GM21737 (cell line): ENCODE measurements around the gene ATRIP.

Experiments
- ATAC-seq: cut with Tn5 transposase; IDR thresholded peaks from one replicate; pipeline ENCODE4 v1.9.1; 2021; ENCODE audit warnings: mild to moderate bottlenecking, moderate library complexity; ENCODE audit not compliant: unreplicated experiment

Gene ATRIP

DNA sequence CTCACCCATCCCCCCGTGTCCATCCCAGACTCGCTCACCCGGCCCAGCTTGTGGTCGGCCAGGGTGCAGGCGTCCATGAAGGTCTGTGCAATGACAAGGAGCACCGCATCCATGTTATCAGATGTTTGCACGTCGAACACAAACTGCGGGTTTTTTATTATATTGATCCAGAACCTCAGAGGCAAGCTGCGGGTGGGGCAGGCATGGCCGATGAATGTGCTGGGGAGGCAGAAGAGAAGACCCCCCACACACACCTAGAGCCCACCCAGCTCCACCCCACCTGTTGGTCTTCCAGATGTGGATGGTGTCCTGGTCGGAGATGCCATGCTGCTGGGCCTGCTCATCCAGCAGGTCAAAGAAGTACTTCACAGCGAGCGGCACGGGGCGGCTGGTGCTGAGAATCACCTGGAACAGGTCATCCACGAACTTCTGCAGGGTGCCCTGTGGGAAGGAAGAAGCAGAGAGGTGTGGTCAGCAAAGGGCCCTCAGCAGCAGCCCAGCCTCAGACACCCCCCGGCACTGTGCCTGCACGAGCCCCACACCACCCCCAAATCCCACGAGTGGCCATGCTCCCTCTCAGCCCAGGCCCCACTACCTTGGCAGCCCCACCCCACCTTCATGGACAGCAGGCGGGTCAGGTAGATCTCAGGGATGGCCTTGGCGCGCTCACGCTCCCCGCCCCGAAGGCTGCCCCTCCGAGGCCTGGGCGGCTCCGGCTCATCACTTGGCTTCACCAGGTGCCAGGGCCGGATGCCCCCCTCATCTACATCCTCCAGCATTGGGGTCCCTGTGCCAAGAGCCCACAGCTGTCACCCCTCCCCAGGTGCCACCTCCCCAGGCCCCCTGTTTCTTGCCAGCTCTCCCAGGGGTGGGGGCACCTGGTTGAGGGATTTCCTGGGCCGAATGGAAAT, 37.0 kb upstream of the ATRIP start:
- no peak for ATAC-seq

GRCh38 chr3:48410205-48411040, 36.1 kb upstream of the ATRIP start:
- ATAC-seq = no peak

DNA sequence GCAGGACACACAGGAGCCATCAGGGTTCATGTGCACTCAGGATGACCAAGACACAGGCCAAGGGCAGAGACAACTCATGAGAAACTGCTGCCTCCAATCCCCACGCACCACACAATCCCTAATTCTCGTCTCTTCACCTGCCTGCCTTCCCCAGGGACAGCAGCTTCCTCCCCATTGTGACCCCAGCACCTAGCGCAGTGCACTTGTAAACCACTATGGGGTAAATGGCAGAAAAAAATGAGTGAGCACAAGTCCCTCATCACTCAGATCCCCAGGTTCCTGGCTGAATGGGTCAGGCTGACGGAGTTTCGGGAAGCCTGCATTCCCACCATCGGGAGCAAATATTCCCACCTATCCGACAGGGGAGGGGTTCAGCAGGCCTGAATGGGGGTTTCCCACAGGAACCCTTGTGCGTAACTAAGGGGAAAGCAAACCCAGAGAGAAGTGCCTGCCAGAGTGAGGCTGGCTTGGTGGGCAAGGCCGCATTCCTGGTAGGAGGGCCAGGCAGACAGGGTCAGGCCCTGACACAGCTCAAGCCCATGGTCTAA, 35.4 kb upstream of the ATRIP start:
- ATAC-seq = no peak

DNA sequence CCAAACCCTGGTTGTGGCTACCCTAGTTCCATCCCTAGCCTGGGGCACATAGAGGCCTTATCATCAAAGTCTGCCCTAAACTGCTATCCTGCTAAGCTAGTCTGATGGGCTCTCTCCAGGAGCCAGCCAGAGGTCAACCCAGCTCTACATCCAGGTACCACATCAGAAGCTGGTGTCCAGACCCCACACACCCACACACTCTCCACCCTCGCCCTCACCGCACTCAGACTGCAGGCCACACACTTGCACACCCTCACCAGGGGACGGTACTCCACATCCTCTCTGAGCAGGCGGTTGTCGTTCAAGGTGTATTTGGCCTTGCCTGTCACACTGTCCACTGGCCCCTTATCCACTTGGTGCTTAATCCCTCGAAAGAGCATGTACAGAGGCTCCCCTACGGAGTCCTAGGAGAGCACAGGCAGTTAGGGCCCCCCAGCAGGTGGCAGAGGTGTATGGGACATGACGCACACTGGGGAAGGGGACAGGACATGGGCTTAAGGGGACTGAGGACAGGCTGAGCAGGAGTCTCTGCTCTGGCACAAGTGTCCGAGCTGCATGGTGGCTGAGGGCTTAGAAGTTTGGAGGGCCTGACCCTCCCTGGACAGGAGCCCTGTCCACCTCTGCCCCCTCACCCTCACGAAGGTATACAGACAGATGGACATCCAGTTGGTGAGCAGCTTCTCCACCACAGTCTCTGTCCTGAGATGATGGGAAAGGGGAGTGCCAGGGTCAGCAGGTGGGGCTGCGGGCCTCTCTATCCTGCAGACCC, 34.7 kb upstream of the ATRIP start:
- ATAC-seq = no peak

DNA sequence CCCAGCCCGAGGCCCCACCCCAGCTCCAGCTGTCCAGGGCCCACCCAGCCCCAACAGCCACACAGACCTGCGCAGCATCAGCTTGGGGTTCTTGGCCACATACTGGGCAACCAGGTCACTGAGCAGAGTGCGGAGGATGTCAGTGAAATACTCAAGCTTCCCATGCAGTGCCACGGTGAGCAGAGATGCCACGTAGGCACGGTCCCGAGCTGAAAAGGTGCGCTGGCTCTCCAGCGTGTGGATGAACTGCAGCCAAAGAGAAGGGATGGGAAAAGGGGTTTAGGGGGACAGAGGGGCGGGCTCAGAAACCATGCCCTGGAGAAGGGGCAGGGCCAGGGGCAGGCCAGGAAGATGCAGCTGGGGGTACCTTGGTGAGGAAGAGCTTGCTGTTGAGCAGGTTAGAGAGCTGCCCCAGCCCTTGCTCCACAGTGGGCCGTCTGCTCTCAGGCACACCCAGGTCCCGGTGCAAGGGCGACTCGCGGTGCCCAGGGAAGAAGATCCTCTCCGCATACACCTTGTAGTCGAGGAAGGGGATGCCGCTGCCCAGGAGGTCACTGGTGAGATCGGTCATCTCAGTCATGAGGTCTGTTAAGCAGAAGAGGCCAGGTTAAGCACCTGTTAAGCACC, 34.0 kb upstream of the ATRIP start:
- no peak for ATAC-seq

DNA sequence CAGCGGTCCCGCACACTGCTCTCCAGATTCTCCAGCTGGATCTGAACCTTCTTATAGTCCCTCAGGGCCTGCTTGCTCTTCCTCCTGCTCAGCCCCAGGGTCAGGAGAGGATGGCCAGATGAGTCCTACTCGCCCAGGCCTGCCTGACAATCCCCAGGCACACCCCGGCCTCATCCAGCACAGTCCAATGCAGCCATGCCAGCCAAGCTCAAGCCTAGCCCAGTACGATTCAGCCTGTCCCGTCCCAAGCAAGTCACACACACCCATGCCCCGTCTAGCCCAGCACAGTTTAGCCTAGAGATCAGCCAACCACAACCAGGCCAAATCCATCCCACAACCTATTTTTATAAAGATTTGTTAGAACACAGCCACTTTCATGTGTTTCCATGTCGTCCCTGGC, 33.5 kb upstream of the ATRIP start:
- ATAC-seq = no peak

DNA sequence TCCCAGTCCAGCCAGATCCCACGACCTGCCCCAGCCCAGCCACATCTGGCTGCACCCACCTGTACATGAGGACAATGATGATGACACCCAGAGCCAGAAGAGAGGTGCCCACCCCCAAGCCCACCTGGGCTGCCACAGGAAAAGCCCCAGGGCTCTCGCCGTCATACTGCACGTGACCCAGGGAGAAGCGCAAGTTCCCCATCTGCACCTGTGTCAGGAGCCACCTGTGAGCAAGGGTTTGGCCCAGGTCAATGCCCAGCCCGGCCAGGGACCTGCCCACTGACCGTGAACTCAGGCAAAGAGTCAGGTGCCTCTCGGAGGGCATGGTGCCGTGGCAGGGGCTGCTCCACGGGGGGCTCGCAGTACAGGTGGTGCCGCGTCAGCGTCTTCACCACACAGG, 32.9 kb upstream of the ATRIP start:
- no peak for ATAC-seq

GRCh38 chr3:48414376-48415250, 31.9 kb upstream of the ATRIP start:
- ATAC-seq = no peak

GRCh38 chr3:48415251-48415953, 31.1 kb upstream of the ATRIP start:
- no peak for ATAC-seq

- no peak for ATAC-seq
These were observed 30.4 kb upstream of the ATRIP start for GRCh38 chr3:48416091-48416505.

GRCh38 chr3:48416546-48416945, 30.0 kb upstream of the ATRIP start:
- ATAC-seq = no peak

DNA sequence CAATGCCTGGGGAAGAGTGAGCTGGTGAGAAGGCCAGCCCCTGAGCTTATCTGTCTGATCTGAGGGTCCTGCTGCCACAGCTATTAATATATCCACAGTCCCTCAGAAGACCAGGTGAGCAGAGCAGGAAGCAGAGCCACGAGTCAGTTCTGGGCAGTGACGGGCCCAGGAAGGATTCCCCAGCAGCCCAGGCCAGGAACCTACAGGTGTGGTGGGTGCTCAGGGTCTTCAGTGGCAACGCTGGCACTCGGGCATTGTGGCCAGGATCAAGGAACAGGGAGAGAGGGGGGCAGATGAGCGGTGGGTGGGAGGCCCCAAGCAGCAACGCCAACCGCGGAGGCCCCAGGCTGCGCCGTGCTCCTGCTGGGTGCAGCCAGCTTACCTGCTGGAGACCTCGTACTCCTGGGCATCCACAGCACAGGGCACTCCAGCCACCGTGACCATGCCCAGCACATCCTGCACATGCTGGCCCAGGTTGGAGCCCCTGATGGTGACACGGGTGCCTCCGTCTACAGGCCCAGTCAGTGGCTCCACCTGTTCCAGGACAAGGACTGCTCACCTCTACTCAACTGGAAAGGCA, 28.9 kb upstream of the ATRIP start:
- ATAC-seq = no peak

GRCh38 chr3:48418140-48418539, 28.4 kb upstream of the ATRIP start:
- no peak for ATAC-seq

DNA sequence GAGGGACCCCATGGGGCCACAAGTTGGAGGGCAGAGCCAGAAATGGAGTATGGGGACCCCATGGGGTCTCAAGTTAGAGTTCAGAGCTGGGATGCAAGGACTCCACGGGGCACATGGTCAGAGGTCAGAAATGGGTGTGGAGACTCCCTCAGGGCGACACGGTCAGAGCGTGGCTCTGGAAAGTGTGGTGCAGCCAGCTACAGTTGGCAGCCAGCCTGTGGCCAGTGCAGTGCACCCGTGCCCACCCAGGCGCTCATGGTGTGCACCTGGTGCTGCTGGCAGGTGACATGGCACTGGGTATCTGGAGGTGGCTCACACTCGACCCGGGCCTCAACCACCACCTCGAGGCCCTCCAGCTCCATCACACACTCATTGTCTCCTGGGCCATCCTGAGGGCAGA, 27.9 kb upstream of the ATRIP start:
- ATAC-seq = no peak

DNA sequence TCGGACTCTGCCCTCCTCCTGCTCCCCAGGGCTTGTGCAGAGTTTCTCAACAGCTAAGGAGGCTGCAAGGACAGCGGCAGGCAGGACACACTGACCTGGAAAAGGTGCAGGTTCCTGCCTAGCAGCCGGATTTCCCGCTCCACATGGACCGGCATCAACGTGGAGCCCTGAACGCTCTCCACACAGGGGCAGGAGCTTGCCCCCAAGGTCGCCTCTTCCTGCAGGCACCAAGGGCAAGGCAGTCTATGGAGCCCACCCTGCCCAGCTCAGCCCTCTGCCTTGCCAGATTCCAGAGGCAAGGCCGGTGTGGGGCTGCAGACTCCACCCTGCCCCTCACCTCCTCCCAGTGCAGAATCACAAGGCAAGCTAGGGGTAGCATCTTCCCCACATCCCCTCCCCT, 27.4 kb upstream of the ATRIP start:
- ATAC-seq = no peak

DNA sequence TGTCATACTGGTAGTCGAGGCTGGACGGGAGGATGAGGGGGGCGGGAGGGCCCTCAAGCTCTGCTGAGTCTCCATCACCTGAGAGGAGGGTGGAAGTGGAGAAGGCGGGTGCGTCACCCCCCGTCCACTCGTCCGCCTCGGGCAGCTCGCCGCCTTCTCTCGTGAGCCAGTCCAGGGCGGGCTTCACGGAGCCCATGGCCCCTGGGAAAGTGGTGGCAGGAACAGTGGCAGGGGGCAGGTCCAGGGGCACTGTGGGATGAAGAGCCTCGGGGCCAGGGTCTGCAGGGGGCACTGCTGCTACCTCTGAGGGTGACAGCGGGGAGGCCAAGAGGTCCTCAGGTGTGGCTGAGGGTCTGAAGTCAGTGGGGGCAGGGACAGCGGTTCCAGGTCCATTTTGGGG, 26.9 kb upstream of the ATRIP start:
- no peak for ATAC-seq

GRCh38 chr3:48420561-48420960, 26.0 kb upstream of the ATRIP start:
- ATAC-seq = no peak

DNA sequence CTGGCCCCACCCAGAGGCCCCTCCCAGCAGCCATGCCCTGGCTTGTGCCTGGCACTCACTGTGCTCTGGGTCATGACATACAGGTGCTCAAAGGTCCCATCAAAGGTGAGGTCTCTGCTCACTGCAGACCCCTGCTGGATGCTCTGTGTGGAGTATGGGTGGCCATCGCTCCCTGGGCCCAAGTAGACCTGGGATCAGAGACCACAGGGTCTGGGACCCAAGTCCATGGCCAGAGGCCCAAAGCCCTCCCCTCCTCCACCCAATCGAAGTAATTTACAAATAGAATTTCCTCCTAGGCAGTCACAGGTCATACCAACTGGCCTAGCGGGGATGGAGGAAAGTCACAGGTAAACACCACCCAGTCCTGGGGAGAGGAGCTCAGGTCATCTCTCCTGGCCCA, 24.3 kb upstream of the ATRIP start:
- no peak for ATAC-seq

- ATAC-seq = no peak
These were observed 23.9 kb upstream of the ATRIP start for GRCh38 chr3:48422681-48423080.
